Activated naive CD8-positive, alpha-beta T cell treated with anti-CD3 and anti-CD28 coated beads for 36 hours (primary cell): ENCODE data around the gene FBXO31. TPM values are rescaled to one million over a fixed set of nuclear protein-coding genes. Genes with fewer than 3 reads are reported as not detected.
A peak's percentile ranks its signal among the peaks of the same experiment; 100 is the strongest.

Source experiments
- DNase-seq: peaks from one replicate; pipeline ENCODE4 v3.0.0; 2021
- H3K27ac Mint-ChIP-seq: one replicate; pipeline ENCODE4 v1.8.0; 2022; ENCODE audit warnings: mild to moderate bottlenecking, moderate library complexity, mixed read lengths
- H3K27me3 Mint-ChIP-seq: one replicate; pipeline ENCODE4 v1.8.0; 2022; ENCODE audit warnings: mild to moderate bottlenecking, mixed read lengths
- H3K36me3 Mint-ChIP-seq: one replicate; pipeline ENCODE4 v1.8.0; 2021; ENCODE audit warnings: mild to moderate bottlenecking, mixed read lengths
- H3K4me1 Mint-ChIP-seq: one replicate; pipeline ENCODE4 v1.8.0; 2021; ENCODE audit warnings: mixed read lengths
- H3K4me3 Mint-ChIP-seq: one replicate; pipeline ENCODE4 v1.8.0; 2022; ENCODE audit warnings: mild to moderate bottlenecking, moderate library complexity, mixed read lengths
- H3K9me3 Mint-ChIP-seq: one replicate; pipeline ENCODE4 v1.8.0; 2022; ENCODE audit warnings: mixed read lengths
- total RNA-seq, 2 experiments: library from RNA; stranded (reverse); gene quantifications; one replicate each; pipeline ENCODE4 v1.2.3, GENCODE V29; 2021

FBXO31 gene
- total RNA-seq, 2 experiments from 2014 or later, result 35.6 to 38.3 TPM

- Mint-ChIP-seq H3K27me3 (no peaks in the 10 kb centered on the region), H3K4me1 (peaks cover 8% of the 10 kb centered on the region), H3K4me3 (peak overlapping the region; percentile 91), H3K36me3 (peaks cover 15% of the 10 kb centered on the region), H3K27ac (peak overlapping the region; percentile 98), H3K9me3 (no peaks in the 10 kb centered on the region)
- no peak for DNase-seq
Observed at GRCh38 chr16:87319011-87319410, 64.6 kb downstream of the FBXO31 start.

- H3K27me3 Mint-ChIP-seq, result no peaks in the 10 kb centered on the region
- peak overlapping the region; percentile 98 for H3K27ac Mint-ChIP-seq
- peaks cover 15% of the 10 kb centered on the region for H3K36me3 Mint-ChIP-seq
- H3K4me3 Mint-ChIP-seq, result peak overlapping the region; percentile 91
- H3K4me1 Mint-ChIP-seq, result peaks cover 8% of the 10 kb centered on the region
- DNase-seq, result peak; percentile 48
- no peaks in the 10 kb centered on the region for H3K9me3 Mint-ChIP-seq
Observed at GRCh38 chr16:87317750-87318644, 65.6 kb downstream of the FBXO31 start.

GRCh38 chr16:87316923-87317749, 66.4 kb downstream of the FBXO31 start, which contains the start of gene C16orf95:
TSS of gene C16orf95 (minus strand) at chr16:87317392. CDS start at chr16:87317242, 150 bp downstream.
- peak; percentile 94 for DNase-seq
- H3K4me1 Mint-ChIP-seq, result peaks cover 8% of the 10 kb centered on the region
- peak within 1 kb of the TSS; percentile 91 for H3K4me3 Mint-ChIP-seq
- no peaks in the 10 kb centered on the region for H3K9me3 Mint-ChIP-seq
- H3K27ac Mint-ChIP-seq, result peak within 1 kb of the TSS; percentile 98
- no peaks in the 10 kb centered on the region for H3K27me3 Mint-ChIP-seq
- peaks cover 15% of the 10 kb centered on the region for H3K36me3 Mint-ChIP-seq

- Mint-ChIP-seq H3K4me3 (peak overlapping the region; percentile 91), H3K27me3 (no peaks in the 10 kb centered on the region), H3K4me1 (peaks cover 8% of the 10 kb centered on the region), H3K27ac (peak overlapping the region; percentile 98), H3K36me3 (peaks cover 15% of the 10 kb centered on the region), H3K9me3 (no peaks in the 10 kb centered on the region)
- no peak for DNase-seq
Observed at GRCh38 chr16:87316450-87316922, 67.1 kb downstream of the FBXO31 start.

- Mint-ChIP-seq H3K9me3 (no peaks in the 10 kb centered on the region), H3K27ac (no peak overlapping the region), H3K4me3 (no peak overlapping the region), H3K36me3 (peaks cover 15% of the 10 kb centered on the region), H3K4me1 (peaks cover 8% of the 10 kb centered on the region), H3K27me3 (no peaks in the 10 kb centered on the region)
- no peak for DNase-seq
Observed at GRCh38 chr16:87314990-87315420, 68.6 kb downstream of the FBXO31 start.

GRCh38 chr16:87312008-87312407, 71.6 kb downstream of the FBXO31 start:
- Mint-ChIP-seq H3K4me3 (no peak overlapping the region), H3K27ac (no peak overlapping the region), H3K4me1 (no peaks in the 10 kb centered on the region), H3K9me3 (peaks cover 2% of the 10 kb centered on the region), H3K27me3 (no peaks in the 10 kb centered on the region), H3K36me3 (peaks cover 6% of the 10 kb centered on the region)
- no peak for DNase-seq

- no peak for DNase-seq
- no peaks in the 10 kb centered on the region for H3K4me1 Mint-ChIP-seq
- no peak overlapping the region for H3K4me3 Mint-ChIP-seq
- H3K27me3 Mint-ChIP-seq, result no peaks in the 10 kb centered on the region
- H3K9me3 Mint-ChIP-seq, result peaks cover 2% of the 10 kb centered on the region
- no peak overlapping the region for H3K27ac Mint-ChIP-seq
- H3K36me3 Mint-ChIP-seq, result peaks cover 6% of the 10 kb centered on the region
Observed at GRCh38 chr16:87311387-87311786, 72.2 kb downstream of the FBXO31 start.

GRCh38 chr16:87310610-87311009, 73.0 kb downstream of the FBXO31 start:
- DNase-seq, result no peak
- peaks cover 2% of the 10 kb centered on the region for H3K9me3 Mint-ChIP-seq
- no peak overlapping the region for H3K27ac Mint-ChIP-seq

GRCh38 chr16:87309620-87310525, 73.7 kb downstream of the FBXO31 start:
- Mint-ChIP-seq H3K9me3 (peaks cover 2% of the 10 kb centered on the region), H3K27ac (no peak overlapping the region), H3K4me3 (no peak overlapping the region), H3K4me1 (no peaks in the 10 kb centered on the region), H3K27me3 (no peaks in the 10 kb centered on the region), H3K36me3 (peaks cover 6% of the 10 kb centered on the region)
- no peak for DNase-seq

More at GRCh38 chr16:87310610-87311009, 73.0 kb downstream of the FBXO31 start:
- Mint-ChIP-seq H3K36me3 (peaks cover 6% of the 10 kb centered on the region), H3K4me3 (no peak overlapping the region), H3K4me1 (no peaks in the 10 kb centered on the region), H3K27me3 (no peaks in the 10 kb centered on the region)

GRCh38 chr16:87308826-87309225, 74.8 kb downstream of the FBXO31 start:
- Mint-ChIP-seq H3K36me3 (peaks cover 6% of the 10 kb centered on the region), H3K27me3 (no peaks in the 10 kb centered on the region), H3K9me3 (peaks cover 2% of the 10 kb centered on the region), H3K27ac (no peak overlapping the region), H3K4me3 (no peak overlapping the region), H3K4me1 (peaks cover under 1% of the 10 kb centered on the region)
- DNase-seq, result no peak

- Mint-ChIP-seq H3K27me3 (no peaks in the 10 kb centered on the region), H3K4me3 (no peak overlapping the region), H3K9me3 (peaks cover 2% of the 10 kb centered on the region), H3K4me1 (peaks cover 8% of the 10 kb centered on the region), H3K36me3 (peaks cover 6% of the 10 kb centered on the region), H3K27ac (no peak overlapping the region)
- no peak for DNase-seq
Observed at GRCh38 chr16:87306516-87306915, 77.1 kb downstream of the FBXO31 start.

- Mint-ChIP-seq H3K9me3 (peaks cover 2% of the 10 kb centered on the region), H3K4me1 (peaks cover 8% of the 10 kb centered on the region), H3K36me3 (peaks cover 6% of the 10 kb centered on the region), H3K4me3 (no peak overlapping the region), H3K27me3 (no peaks in the 10 kb centered on the region), H3K27ac (no peak overlapping the region)
- DNase-seq, result no peak
Observed at GRCh38 chr16:87305505-87306391, 77.8 kb downstream of the FBXO31 start.

GRCh38 chr16:87304951-87305350, 78.6 kb downstream of the FBXO31 start:
- Mint-ChIP-seq H3K36me3 (peaks cover 6% of the 10 kb centered on the region), H3K9me3 (peaks cover 2% of the 10 kb centered on the region), H3K27me3 (no peaks in the 10 kb centered on the region), H3K27ac (no peak overlapping the region), H3K4me3 (no peak overlapping the region), H3K4me1 (peaks cover 8% of the 10 kb centered on the region)
- DNase-seq, result no peak
